ENCODE results near the gene FBXO27.
"Not testable (repeated sequence)": the region's sequence is repeated elsewhere in the genome, so short reads cannot be mapped to it uniquely, and the experiment has no call there.

FBXO27 gene

DNA sequence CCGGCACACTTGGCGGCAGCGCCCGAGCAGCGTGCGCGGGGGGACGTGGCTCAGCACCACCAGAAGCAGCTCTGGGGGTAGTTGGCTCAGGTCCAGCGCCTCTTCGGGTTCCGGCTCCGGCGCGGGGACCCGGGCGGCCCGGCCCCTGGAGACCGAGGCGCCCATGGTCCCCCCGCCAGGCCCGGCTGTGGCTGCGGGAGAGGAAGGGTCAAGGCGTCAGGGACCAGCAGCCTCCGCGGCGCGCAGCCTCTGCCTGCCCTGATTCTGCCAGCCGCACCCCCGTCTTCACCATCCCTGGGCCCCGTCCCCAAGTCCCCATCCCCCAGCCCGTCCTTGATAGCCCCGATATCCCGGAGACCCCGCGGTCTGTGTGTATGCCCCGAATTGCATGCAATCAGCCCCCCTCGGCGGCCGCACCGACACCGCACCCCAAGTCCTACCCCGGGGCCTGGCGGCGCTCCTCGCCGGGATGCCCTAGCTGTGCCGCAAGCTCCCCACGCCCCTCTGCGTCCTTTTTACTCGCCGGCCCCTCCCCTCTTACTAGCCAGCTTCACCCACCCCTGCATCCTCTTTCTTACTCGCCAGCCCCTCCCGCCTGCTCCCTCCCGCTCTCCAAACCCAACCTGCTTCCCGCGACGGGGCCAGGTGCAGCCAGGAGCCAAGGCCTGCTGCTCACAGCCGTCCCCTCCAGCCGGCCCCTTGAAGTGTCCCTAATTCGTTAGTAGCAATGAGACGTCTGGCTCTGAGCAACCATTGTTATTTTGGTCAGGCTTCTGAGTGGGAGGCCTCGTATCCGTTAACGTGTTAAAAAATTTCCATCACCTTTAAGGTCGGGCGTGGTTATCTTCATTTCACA is at the start of gene FBXO27:
FBXO27 (minus strand) TSS at position 487 of the 856 bp plus-strand sequence; CDS start at position 165, 322 bp downstream.
- no peak for DNase-seq (ENCODE audit: low read depth, low spot score)

DNA sequence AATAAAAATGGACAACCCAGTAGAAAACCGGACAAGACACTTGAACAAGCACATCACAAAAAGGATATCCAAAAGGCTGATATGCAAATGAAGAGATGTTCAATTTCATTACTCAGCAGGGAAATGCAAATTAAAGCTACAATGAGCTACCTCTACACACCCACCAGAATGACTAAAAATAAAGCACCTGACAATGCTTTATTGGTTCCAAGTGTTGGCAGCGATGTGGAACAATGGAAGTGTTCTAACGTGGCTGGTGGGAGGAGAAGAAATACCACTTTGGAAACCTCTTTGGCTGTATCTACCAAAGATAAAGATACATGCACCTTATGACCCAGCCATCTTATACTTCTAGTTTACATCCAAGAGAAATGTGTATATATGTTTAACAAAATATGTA is 48.1 kb upstream of the FBXO27 start:
- DNase-seq (ENCODE audit: low read depth, low spot score), result no peak

DNA sequence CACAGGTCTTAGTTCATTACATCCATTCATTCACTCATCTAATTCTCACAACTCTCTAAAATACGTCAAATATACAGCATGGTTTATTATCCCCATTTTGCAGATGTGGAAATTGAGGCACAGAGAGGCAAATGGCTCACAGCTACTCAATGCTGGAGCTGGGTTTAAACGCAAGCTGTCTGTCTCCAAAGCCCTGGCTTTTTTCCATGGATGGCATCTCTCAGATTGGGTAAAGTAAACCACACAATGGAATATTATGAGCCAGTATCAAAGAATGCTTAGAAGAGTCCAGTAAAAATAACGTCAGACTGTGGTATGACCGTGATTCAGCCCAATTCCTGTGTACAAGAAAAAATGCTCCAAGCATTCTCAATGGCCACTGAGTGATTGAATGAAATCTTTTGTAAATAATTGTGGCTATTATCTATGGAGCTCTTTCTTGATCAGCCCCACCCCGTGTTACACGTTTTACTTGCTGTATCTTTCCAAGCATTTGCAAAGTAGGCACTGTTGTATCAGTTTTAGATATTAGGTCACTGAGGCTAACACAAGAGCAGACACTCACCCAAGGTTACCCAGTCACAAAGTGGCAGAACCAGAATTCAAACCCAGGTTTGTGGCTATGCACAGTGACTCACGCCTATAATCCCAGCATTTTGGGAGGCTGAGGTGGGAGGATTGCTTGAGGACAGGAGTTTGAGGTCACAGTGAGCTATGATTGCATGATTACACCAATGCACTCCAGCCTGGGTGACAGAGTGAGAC is 46.3 kb upstream of the FBXO27 start:
- DNase-seq (ENCODE audit: low read depth, low spot score), result no peak

DNA sequence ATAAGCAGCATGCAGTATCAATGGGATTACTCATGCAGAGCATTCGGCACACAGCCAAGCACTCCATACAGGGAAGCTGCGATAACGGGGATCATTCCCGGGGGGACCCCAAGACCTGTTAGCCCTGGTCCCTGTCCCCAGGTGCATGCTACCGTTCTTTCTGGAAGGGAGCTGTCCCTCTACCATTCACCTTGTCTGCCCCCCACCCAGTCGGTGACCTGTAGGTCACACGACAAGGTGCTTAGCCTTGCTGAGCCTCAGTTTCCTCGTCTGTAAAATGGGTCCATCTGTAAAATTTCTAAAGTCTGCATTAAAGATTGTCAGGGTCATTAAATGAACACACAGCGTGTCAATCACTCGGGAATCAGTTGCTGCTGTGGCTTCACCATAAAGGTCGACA is 45.0 kb upstream of the FBXO27 start:
- DNase-seq (ENCODE audit: low read depth, low spot score), result no peak

- no peak for DNase-seq (ENCODE audit: low read depth, low spot score)
Observed at GRCh38 chr19:39074942-39075341, 42.6 kb upstream of the FBXO27 start.

- no peak for DNase-seq (ENCODE audit: low read depth, low spot score)
Observed at GRCh38 chr19:39074205-39074692, 41.9 kb upstream of the FBXO27 start.

DNA sequence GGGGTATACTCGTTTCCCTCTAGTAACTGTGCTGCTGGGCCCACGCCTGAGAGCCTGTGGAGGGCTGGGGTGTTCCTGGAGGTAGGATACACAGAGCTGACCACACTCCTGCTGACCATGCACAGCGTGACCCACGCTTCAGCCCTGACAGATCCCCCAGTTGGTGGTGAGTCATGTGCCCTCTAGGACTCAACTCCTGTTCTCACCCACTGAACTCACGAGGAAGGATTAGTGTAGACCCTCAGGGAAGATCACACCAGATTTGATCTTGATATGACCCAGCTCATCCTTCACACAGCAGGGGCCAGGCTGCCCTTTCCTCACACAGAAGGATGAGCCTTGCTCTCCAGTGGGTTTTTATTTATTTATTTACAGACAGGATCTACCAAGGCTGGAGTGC is 38.5 kb upstream of the FBXO27 start:
- DNase-seq (ENCODE audit: low read depth, low spot score), result no peak

- DNase-seq (ENCODE audit: low read depth, low spot score), result not testable (repeated sequence)
Observed at GRCh38 chr19:39068259-39068658, 35.9 kb upstream of the FBXO27 start.

DNA sequence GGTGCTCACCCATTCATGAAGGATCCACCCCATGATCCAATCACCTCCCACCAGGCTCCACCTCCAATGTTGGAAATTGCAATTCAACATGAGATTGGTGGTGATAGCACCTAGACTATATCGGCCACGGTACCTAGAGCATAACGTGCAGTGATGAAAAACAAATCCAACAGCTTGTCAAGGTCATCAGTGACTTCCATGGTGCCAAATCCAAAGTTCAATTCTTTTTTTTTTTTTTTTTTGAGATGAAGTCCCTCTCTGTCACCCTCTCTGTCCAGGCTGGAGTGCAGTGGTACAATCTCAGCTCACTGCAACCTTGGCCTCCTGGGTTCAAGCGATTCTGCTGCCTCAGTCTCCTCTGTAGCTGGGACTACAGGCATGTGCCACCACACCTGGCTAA is 34.8 kb upstream of the FBXO27 start:
- no peak for DNase-seq (ENCODE audit: low read depth, low spot score)

GRCh38 chr19:39065928-39066327 is 33.6 kb upstream of the FBXO27 start:
- DNase-seq (ENCODE audit: low read depth, low spot score), result no peak

GRCh38 chr19:39064405-39064804 is 32.1 kb upstream of the FBXO27 start:
- no peak for DNase-seq (ENCODE audit: low read depth, low spot score)

- DNase-seq (ENCODE audit: low read depth, low spot score), result no peak
Observed at GRCh38 chr19:39060171-39060570, 27.8 kb upstream of the FBXO27 start.

DNA sequence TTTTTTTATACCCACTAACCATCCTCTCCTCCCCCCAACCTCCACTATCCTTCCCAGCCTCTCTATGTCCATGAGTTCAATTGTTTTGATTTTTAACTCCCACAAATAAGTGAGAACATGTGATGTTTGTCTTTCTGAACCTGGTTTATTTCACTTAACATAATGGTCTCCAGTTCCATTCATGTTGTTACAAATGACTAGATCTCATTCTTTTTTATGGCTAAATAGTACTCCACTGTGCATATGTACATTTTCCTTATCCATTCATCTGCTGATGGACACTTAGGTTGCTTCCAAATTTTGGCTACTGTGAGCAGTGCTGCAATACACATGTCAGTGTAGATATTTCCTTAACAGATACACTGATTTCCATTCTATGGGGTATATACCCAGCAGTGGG is 27.0 kb upstream of the FBXO27 start:
- no peak for DNase-seq (ENCODE audit: low read depth, low spot score)

DNA sequence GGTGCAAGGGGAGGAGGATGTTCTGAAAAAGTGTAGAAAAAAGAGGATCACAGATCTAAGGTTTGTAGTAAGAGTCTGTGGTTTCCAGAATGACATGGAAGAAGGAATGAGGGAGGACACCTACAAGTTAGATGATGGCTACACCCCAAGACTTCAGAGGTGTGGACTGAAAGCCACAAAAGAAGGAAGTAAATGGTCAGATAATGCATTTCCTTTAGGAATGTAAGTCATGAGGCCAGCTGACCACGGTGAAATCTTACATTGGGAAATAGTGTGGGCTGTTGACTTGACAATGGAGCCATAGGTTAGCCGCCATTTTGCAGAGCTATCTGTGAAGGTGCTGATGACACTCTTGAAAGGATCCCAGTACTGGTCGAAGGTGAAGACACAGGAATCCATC is 25.3 kb upstream of the FBXO27 start:
- DNase-seq (ENCODE audit: low read depth, low spot score), result no peak

DNA sequence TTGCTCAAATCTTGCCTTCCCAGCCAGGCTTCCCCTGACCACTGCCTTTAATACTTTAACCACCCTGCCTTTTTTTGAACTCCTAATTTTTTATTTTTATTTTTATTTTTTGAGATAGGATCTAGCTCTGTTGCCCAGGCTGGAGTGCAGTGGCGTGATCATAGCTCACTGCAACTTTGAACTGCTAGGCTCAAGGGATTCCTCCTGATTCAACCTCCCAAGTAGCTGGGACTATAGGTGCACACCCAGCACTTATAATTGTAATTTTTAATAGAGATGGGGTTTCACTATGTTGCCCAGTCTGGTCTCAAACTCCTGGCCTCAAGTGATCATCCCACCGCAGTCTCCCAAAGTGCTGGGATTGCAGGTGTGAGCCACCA is 21.7 kb upstream of the FBXO27 start:
- no peak for DNase-seq (ENCODE audit: low read depth, low spot score)

DNA sequence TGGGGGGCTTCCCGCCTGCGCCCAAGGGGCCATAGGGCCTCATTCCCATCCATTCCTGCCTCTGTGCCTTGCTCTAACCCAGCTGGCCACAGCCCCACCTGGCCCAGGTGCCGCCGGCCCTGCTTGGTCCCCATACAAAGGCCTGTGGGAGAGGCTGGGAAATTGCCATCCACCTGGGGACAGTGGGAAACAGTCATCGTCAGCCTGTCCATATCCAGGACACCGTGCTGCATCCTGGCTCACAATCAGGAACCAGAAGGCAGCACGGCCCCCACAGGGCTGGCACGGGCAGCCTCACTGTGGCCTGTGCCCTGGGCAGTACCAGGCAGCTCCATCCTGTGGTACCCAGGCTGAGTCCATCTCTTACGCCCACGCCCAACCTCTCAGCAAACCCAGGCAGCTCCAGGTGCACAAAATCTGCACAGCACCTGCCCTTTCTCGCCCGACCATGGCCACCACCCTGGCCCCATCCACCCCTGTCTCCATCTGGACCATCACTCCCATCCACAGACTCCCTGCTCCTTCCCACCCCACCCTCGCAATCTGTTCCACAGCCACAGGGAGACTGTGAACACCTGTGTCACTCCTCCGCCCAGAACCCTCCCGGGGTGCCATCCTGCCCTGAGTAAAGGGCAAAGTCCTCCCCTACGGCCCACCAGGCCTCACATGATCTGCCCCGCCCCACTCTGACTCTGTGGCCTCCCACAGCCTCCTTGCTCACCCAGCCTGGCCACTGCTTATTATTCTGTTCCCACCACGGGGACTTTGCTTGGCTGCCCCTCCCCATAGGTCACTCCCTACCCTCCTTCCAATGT is 21.1 kb upstream of the FBXO27 start:
- no peak for DNase-seq (ENCODE audit: low read depth, low spot score)

GRCh38 chr19:39052846-39053245 is 20.5 kb upstream of the FBXO27 start:
- DNase-seq (ENCODE audit: low read depth, low spot score), result no peak

DNA sequence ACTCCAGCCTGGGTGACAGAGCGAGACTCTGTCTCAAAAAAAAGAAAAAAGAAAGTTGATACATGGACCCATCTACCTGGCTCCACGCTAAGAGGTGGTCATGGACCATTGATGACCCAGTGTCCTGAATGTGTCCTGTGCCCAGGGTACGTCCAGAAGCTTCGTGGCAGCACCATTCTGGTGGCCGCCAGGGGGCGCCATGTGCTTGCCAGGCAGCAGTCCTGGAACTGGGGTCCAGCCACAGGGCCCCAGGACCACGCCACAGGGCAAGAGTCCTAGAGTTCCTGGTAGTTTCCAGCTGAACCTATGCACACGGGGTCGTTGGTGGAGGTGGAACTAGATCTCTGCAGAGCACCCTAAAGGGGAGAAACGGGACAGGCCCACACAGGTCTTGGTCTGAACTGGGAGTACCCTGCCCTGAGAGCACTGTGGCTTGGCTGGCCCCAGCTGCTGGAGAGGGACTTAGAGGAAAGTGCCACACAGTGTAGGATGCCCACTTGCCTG is 19.9 kb upstream of the FBXO27 start:
- DNase-seq (ENCODE audit: low read depth, low spot score), result no peak

DNA sequence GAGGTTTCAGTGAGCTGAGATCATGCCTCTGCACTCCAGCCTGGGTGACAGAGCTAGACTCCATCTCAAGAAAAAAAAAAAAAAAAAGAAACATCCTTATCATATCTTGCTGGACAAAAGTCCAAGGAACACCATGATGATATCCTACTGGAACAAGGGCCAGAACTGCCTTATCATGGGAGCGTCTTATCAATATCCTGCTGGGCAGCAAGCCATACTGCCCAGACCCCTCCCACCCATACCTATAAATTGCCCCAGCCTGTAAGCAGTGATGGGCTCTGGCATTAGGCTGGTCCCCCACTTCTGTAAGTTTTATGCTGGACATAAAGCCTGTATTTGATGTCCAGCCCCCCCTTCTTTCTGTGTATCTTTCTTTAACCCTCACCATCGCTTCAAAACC is 14.7 kb upstream of the FBXO27 start:
- no peak for DNase-seq (ENCODE audit: low read depth, low spot score)

DNA sequence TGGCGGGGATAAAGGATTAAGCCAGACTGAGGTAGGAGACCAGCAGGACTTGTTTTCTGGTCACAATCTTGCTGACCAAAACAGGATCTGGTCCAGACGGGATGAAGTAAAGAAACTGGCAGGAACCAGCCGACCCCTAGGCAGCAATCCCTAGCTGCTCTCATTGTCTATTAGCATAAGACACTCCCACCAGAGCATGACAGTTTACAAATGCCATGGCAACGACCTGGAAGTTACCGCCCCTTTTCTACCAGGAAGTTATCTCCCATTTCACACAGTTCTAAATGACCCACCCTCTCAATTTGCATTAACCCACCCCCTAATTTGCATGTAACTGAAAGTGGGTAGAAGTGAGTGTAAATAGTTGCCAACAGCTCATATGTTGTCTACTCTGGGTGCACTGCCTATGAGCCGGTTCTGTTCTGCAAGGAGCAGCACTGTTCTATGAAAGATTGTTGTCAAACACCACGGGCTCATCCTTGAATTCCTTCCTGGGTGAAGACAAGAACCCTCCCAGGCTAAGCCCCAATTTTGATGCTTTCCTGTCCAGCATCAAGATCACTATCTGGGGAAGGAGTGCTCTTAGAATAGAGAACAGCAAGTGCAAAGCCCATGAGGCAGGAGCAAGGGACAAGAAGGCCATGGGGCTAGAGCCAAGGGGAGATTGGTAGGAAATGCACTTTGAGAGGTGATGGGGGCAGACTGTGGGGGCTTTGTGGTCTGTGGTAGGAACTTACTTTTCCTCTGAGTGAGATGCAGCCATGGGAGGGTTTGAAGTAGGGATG is 13.9 kb upstream of the FBXO27 start:
- no peak for DNase-seq (ENCODE audit: low read depth, low spot score)

DNA sequence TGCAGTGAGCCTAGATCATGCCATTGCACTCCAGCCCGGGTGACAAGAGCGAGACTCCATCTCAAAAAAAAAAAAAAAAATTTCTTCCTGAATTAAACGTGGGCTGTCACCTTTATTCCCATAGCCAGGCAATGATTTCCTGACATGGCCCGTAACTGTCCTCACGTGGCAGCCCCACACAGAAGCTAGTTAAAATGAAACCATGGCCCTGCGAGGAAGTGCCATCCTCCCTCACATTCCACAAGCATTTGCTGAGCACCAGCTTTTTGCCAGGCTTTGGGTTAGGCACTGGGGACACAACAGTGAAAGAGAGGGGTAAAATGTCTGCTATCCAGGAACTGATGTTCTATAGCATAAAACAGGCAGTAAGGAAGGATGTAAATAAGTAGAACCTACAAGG is 13.2 kb upstream of the FBXO27 start:
- DNase-seq (ENCODE audit: low read depth, low spot score), result no peak

All from brain pericyte (primary cell).